Medulla oblongata (tissue), 1 donor: ENCODE data around the gene NCAPG2.
"Not testable (repeated sequence)": the region's sequence is repeated elsewhere in the genome, so short reads cannot be mapped to it uniquely, and the experiment has no call there.

Experiments used
- DNase-seq: peaks from one replicate; pipeline ENCODE4 v3.0.0-alpha.2; 2015; ENCODE audit errors: extremely low spot score

NCAPG2 gene

GRCh38 chr7:158666966-158667678, 37.5 kb downstream of the NCAPG2 start:
- not testable (repeated sequence) for DNase-seq

DNA sequence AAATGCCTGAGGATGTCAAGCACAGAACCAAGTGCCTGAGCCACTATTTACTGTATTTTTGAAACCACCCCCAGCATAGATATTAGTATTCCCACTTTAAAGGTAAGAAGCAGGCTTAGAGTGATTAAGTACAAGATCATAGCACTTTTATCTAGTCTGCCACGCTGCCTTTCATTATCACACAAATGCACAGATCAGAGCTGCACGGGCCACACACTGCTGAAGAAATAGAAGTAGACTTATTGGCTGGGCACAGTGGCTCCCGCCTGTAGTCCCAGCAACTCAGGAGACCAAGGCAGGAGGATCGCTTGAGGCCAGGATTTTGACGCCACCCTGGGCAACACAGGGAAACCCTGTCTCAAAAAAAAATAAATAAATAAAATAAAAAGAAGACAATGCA, 38.2 kb downstream of the NCAPG2 start:
- DNase-seq = no peak

- DNase-seq = no peak
These were observed 40.2 kb downstream of the NCAPG2 start for GRCh38 chr7:158664406-158664805.

GRCh38 chr7:158663428-158663741, 41.2 kb downstream of the NCAPG2 start:
- DNase-seq = no peak

DNA sequence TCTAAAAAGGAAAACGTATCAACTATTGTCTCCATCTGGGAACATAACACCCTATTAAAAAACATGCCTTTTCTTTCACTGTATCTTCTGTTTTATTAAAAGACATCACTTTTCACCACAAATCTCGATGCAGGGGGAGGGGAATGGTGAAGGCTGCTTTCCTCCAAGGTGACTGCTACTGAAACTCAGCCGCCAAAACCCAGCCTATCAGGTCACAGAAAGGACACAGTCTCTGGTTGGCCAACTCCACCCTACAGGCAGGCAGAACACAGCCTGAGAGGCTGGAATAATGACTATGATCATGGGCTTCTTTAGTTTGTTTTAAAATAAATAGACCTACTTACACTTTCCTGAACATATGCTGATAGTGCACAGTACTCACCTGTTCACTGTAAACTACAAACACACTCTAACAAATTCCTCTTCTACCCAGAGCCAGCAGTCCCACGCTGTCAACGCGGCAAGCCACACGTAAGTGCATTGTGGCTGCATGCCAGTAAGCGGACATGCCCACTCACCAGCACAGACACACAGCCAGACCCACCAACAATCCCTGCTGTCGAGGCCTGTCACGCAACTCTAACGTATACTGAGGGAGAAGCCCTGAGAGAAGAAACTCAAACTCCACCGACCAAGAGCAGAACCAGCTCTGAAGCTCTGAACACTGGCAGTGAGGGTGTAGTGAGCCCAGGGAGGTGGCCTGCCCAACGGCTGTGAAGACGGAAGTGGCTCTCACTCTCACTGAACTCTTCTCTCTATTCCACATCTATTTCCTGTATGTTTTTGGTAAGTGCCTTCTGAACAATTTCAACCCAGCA, 41.8 kb downstream of the NCAPG2 start:
- no peak for DNase-seq

- DNase-seq = no peak
These were observed 46.1 kb downstream of the NCAPG2 start for GRCh38 chr7:158658475-158658874.

DNA sequence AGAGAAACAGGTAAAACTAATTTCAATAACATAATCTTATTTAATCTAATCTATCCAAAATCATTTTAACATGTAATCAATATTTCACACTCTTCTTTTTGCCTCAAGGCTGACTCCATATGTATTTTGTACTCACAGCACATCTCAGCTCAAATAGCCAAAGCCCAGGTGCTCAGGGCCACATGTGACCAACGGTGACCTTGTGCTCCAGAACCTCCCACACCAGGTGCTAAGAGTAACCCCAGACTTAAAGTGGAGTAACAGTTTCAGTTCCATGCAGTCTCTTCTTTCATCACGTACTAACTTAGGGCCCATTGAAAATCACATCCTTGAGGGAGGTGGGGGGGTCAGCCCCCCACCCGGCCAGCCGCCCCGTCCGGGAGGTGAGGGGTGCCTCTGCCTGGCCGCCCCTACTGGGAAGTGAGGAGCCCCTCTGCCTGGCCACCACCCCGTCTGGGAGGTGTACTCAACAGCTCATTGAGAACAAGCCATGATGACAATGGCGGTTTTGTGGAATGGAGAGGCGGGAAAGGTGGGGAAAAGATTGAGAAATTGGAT, 47.3 kb downstream of the NCAPG2 start:
- DNase-seq = no peak

- no peak for DNase-seq
These were observed 48.6 kb downstream of the NCAPG2 start for GRCh38 chr7:158655931-158656441.

GRCh38 chr7:158655507-158655906, 49.1 kb downstream of the NCAPG2 start:
- no peak for DNase-seq

DNA sequence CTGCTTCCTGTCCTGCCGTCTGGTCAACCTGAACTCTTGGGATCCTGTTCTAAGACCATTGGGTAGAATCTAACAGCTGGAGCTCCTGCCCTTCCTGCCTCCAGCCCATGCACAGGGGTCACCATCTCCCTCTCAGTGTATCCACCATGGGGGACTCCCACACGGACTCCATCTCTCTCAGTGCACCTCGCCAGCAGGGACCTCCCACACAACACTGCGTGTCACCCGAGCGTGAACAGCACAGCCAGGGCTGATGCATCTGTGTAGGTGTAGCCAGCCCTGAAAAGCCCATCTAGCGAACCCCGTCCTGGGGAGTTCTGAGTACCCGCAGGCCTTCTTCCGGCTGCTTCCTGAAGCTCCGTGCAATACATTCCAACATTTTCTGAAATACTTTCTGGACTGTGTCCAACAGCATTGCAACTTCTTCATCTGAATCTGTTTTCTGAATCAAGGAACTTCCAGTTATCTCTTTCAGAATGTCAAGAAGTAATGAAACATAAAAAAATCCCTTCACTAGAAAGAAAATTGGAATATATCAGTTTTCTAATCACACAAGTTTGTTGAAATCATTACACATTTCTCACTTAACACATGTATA, 52.5 kb downstream of the NCAPG2 start:
- no peak for DNase-seq

DNA sequence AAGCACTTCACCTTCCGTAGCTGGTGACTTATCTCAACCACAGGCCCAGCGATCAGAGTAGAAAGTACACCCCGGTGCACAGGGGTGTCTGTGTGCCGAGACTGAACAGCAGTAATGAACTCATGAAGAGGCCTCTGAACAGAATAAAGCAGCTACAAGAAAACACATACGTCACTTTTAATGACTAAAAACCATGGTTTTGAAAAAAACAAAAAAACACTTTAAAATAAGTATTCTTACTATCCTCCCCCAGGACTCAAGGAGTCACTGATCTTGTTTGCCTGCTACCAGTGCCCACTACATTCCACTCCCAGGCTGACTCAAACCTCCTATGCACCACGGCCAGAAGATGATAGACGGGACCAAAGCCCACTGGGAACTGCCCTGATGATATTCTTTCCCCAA, 53.8 kb downstream of the NCAPG2 start:
- no peak for DNase-seq

DNA sequence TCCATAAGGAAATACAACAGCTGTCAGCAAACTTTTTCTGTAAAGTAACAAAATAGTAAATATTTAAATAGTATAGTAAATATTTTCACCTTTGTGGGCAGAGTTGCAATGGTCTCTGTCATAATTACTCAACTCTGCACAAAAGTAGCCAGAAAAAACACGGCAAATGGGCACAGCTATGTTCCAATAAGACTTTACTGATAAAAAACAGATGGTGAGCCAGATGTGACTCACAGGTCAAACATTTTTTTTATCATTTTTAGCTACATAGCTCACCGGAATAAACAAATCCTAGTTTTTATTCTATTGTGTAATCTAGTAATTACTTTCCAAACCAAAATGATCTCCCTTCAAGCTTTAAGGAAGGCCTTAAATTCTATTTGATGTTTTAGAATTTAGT, 55.3 kb downstream of the NCAPG2 start:
- no peak for DNase-seq

- no peak for DNase-seq
These were observed 55.8 kb downstream of the NCAPG2 start for GRCh38 chr7:158648787-158649186.

DNA sequence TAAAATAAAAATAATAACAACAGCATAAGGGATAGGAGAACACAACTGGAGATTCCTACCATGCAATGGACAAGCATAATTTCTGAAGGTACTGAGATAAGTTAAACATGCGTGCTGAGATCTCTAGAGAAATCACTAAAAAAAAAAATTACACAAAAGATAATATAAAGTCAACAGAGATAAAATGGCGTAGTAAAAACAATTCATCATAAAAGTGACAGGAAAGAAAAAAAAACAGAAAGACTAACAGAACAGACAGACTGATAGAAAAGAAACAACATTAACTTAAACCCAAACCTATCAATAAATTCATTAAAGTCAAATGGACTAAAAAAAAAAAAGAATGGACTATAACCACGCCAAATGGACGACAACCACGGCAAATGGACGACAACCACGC, 56.4 kb downstream of the NCAPG2 start:
- DNase-seq = no peak

DNA sequence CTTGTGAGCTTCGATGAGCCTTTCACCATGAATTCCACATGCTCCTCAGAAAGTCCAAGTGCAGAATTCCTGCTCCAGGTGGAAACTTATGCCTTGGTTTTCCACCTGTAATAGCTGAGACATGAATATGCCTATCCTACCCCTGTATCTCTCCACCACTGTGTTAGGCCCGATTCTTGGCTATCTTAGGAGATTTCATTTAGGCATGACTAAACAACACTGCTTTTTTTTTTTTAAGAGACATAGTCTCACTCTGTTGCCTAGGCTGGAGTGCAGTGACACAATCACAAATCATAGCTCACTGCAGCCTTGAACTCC, 57.2 kb downstream of the NCAPG2 start:
- DNase-seq = no peak

- DNase-seq = no peak
These were observed 57.7 kb downstream of the NCAPG2 start for GRCh38 chr7:158646766-158647474.

DNA sequence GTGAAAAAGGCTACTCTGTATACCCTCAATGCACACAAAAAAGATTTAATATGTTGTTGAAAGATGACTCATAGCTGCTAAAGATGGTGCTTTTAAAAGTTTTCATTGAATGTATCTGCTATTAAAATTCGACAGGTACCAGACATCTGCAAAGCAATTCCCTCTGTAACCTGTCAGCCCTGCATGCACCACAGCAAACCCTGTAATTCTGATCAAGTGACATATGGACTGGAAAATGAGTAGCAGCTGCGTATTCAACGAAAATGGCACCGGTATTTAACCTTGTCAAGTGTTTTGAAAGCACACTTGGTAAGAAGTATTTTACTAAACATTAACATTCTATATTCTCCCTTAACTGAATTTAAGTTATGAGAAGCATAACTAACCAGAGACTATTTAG, 58.8 kb downstream of the NCAPG2 start:
- no peak for DNase-seq

GRCh38 chr7:158642149-158642548, 62.5 kb downstream of the NCAPG2 start:
- DNase-seq = no peak

DNA sequence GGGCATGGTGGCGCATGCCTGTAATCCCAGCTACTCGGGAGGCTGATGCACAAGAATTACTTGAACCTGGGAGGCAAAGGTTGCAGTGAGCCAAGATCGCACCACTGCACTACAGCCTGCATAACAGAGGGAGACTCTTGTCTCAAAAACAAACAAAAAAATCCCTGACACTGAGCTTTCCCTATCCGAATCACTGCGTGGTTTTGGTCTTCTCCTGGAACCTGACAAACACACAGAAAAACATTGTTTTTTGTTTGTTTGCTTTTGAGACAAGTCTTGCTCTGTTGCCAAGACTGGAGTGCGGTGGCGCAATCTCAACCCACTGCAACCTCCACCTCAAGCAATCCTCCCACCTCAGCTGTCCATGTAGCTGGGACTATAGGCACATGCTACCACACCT, 66.6 kb downstream of the NCAPG2 start:
- no peak for DNase-seq

GRCh38 chr7:158633055-158633956, 71.3 kb downstream of the NCAPG2 start:
- DNase-seq = no peak

DNA sequence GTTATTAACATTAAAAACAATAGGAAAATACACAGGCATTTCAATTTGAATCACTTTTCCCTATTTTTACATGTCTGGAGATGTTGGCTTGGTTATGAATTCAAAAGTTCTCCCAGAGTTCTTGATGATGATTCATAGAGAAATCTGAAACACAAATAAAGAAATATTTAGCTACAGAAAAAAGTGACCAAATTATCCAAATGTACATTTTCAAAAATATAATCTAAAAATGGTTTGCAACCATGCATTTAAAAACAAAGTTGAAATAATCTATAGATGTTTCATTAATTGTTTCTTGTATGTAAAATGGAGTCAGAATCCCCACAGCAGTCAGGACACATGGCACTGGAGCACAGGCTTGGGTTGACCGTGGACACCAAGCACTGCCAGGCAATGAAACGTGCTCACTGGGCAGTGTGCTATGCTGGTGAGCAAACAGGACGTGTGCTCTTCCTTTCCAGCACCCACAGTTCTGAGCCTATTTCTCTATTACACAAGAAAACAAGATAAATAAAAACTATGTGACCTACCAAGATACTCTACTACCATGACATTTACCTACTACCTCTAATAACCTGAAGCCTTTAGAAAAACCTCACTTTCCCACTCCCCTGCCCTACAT, 72.9 kb downstream of the NCAPG2 start:
- no peak for DNase-seq
